Smooth muscle cell (in vitro differentiated cells): ENCODE data around the gene PODN. TPM values are rescaled to one million over a fixed set of nuclear protein-coding genes. Genes with fewer than 3 reads are reported as not detected.

Experiments
- DNase-seq: peaks from one replicate; lab custom pipeline; 2025; ENCODE audit not compliant: unreplicated experiment; lab: John Stamatoyannopoulos, UW
- H2AFZ ChIP-seq: fragments of 200-600 bp; sonication (generic); 2 replicates; pipeline ENCODE4 v1.6.0; 2016; ENCODE audit warnings: antibody characterized with exemption, low read depth, mild to moderate bottlenecking
- H3F3A ChIP-seq: fragments of 200-600 bp; sonication (generic); 2 replicates; pipeline ENCODE4 v1.6.0; 2017; ENCODE audit warnings: antibody characterized with exemption, low read depth
- H3K27ac ChIP-seq: fragments of 200-600 bp; sonication (generic); 2 replicates; pipeline ENCODE4 v1.5.1; 2016; ENCODE audit warnings: low read depth, mild to moderate bottlenecking
- H3K27me3 ChIP-seq: fragments of 200-600 bp; sonication (generic); 2 replicates; pipeline ENCODE4 v1.6.1; 2016; ENCODE audit warnings: low read depth, mild to moderate bottlenecking
- H3K36me3 ChIP-seq: fragments of 200-600 bp; sonication (generic); 2 replicates; pipeline ENCODE4 v1.5.1; 2016; ENCODE audit warnings: low read depth
- H3K4me1 ChIP-seq: fragments of 200-600 bp; sonication (generic); 2 replicates; pipeline ENCODE4 v1.5.1; 2016; ENCODE audit warnings: low read depth
- H3K4me2 ChIP-seq: fragments of 200-600 bp; sonication (generic); 2 replicates; pipeline ENCODE4 v1.6.0; 2016; ENCODE audit warnings: mild to moderate bottlenecking
- H3K4me3 ChIP-seq: fragments of 200-600 bp; sonication (generic); 2 replicates; pipeline ENCODE4 v1.5.1; 2016; ENCODE audit warnings: mild to moderate bottlenecking
- H3K79me2 ChIP-seq: fragments of 200-600 bp; sonication (generic); 2 replicates; pipeline ENCODE4 v1.6.0; 2016; ENCODE audit warnings: low read depth, mild to moderate bottlenecking
- H3K9ac ChIP-seq: fragments of 200-600 bp; sonication (generic); 2 replicates; pipeline ENCODE4 v1.6.0; 2016; ENCODE audit warnings: low read depth
- H3K9me3 ChIP-seq: fragments of 200-600 bp; sonication (generic); replicated peaks from 2 replicates; pipeline ENCODE4 v1.5.1; 2016; ENCODE audit warnings: low read depth
- H4K20me1 ChIP-seq: fragments of 200-600 bp; sonication (generic); 2 replicates; pipeline ENCODE4 v1.6.0; 2016; ENCODE audit warnings: low read depth
- CTCF ChIP-seq: fragments of 200-600 bp; sonication (generic); IDR thresholded peaks from 2 replicates; pipeline ENCODE4 v1.5.1; 2017; ENCODE audit warnings: borderline replicate concordance, mild to moderate bottlenecking, antibody characterized with exemption; ENCODE audit not compliant: insufficient read depth, poor library complexity, severe bottlenecking
- WGBS: methylation state at CpG from one replicate; pipeline ENCODE4 v1.1.7; 2016; ENCODE audit warnings: low lambda C conversion rate; 5-methylcytosine and 5-hydroxymethylcytosine counted together
- polyA plus RNA-seq: library from polyadenylated mRNA; unstranded; fragments of >200 nt; fragmentation: Nextera tagmentation; extraction: Ambion mirVana; gene quantifications from 2 replicates; pipeline ENCODE4 v1.2.1, GENCODE V29; 2016
- total RNA-seq: library from RNA; depleted of rRNA; stranded (reverse); fragments of >200 nt; gene quantifications from 2 replicates; pipeline ENCODE4 v1.2.3, GENCODE V29; 2014

The PODN gene
- total and polyA plus RNA-seq, 2 experiments from 2014 or later = 0.27 to 0.45 TPM

- Histone ChIP-seq H3K4me1 (no peaks in the 10 kb centered on the region), H3K36me3 (no peaks in the 10 kb centered on the region), H3K27me3 (peaks cover 4% of the 10 kb centered on the region), H3K4me3 (no peak overlapping the region), H3F3A (no peaks in the 10 kb centered on the region), H2AFZ (no peak overlapping the region), H3K79me2 (no peaks in the 10 kb centered on the region), H3K4me2 (no peak overlapping the region), H4K20me1 (no peaks in the 10 kb centered on the region), H3K9me3 (no peaks in the 10 kb centered on the region), H3K27ac (no peak overlapping the region), H3K9ac (no peak overlapping the region)
- DNase-seq = no peak
- TF ChIP-seq CTCF = no peak
- WGBS = 96% methylated on average over 12 of the region's 12 CpGs
Observed at GRCh38 chr1:53070621-53071020, 8.6 kb downstream of the PODN start.

GRCh38 chr1:53071167-53071865 is 9.3 kb downstream of the PODN start:
- H3K4me2 ChIP-seq = no peak overlapping the region
- H3K4me3 ChIP-seq = no peak overlapping the region
- H3K27ac ChIP-seq = no peak overlapping the region
- no peak for TF ChIP-seq CTCF
- H3F3A ChIP-seq = no peaks in the 10 kb centered on the region
- H3K36me3 ChIP-seq = no peaks in the 10 kb centered on the region
- H3K4me1 ChIP-seq = no peaks in the 10 kb centered on the region
- peaks cover 3% of the 10 kb centered on the region for H3K27me3 ChIP-seq
- 91% methylated on average over 17 of the region's 17 CpGs for WGBS
- H2AFZ ChIP-seq = no peak overlapping the region
- no peaks in the 10 kb centered on the region for H4K20me1 ChIP-seq
- H3K9me3 ChIP-seq = no peaks in the 10 kb centered on the region
- H3K79me2 ChIP-seq = no peaks in the 10 kb centered on the region
- no peak for DNase-seq
- H3K9ac ChIP-seq = no peak overlapping the region

- H3K4me3 ChIP-seq = no peak overlapping the region
- no peak overlapping the region for H3K9ac ChIP-seq
- 98% methylated on average over 1 of the region's 1 CpG for WGBS
- H2AFZ ChIP-seq = no peak overlapping the region
- TF ChIP-seq CTCF = no peak
- no peaks in the 10 kb centered on the region for H3K36me3 ChIP-seq
- no peaks in the 10 kb centered on the region for H3F3A ChIP-seq
- H3K79me2 ChIP-seq = no peaks in the 10 kb centered on the region
- H3K9me3 ChIP-seq = no peaks in the 10 kb centered on the region
- no peaks in the 10 kb centered on the region for H4K20me1 ChIP-seq
- peaks cover 3% of the 10 kb centered on the region for H3K27me3 ChIP-seq
- DNase-seq = no peak
- no peaks in the 10 kb centered on the region for H3K4me1 ChIP-seq
- no peak overlapping the region for H3K4me2 ChIP-seq
- no peak overlapping the region for H3K27ac ChIP-seq
Observed at GRCh38 chr1:53071915-53072314, 9.9 kb downstream of the PODN start.

GRCh38 chr1:53073287-53073686 is 11.3 kb downstream of the PODN start:
- no peaks in the 10 kb centered on the region for H3K79me2 ChIP-seq
- H3F3A ChIP-seq = no peaks in the 10 kb centered on the region
- no peaks in the 10 kb centered on the region for H3K36me3 ChIP-seq
- H3K27me3 ChIP-seq = peaks cover 2% of the 10 kb centered on the region
- DNase-seq = no peak
- H3K9ac ChIP-seq = no peak overlapping the region
- no peak overlapping the region for H3K4me2 ChIP-seq
- H3K27ac ChIP-seq = no peak overlapping the region
- H2AFZ ChIP-seq = no peak overlapping the region
- TF ChIP-seq CTCF = no peak
- no peaks in the 10 kb centered on the region for H3K4me1 ChIP-seq
- H3K4me3 ChIP-seq = no peak overlapping the region
- H3K9me3 ChIP-seq = no peaks in the 10 kb centered on the region
- 96% methylated on average over 7 of the region's 7 CpGs for WGBS
- H4K20me1 ChIP-seq = no peaks in the 10 kb centered on the region
